WTC11 (cell line): ENCODE data around the gene NEFH. TPM values are rescaled to one million over a fixed set of nuclear protein-coding genes. Genes with fewer than 3 reads are reported as not detected.

Source experiments
- ATAC-seq: fragments of 200-7000 bp; cut with Tn5 transposase; 2 replicates; pipeline ENCODE4 v1.10.0; 2021; ENCODE audit warnings: mild to moderate bottlenecking, moderate library complexity
- CTCF ChIA-PET: fragments of 300-600 bp; sonication (Branson Sonifier 250); formaldehyde crosslinking; loops from one replicate; lab custom pipeline; 2021; ENCODE audit warnings: antibody characterized with exemption; lab: Charles Lee
- POLR2A ChIA-PET: fragments of 350-600 bp; sonication (Branson Sonifier 250); formaldehyde crosslinking; loops from one replicate; lab custom pipeline; 2021; ENCODE audit warnings: antibody characterized with exemption; lab: Charles Lee
- DNase-seq: peaks from one replicate; pipeline ENCODE4 v3.0.0; 2021; ENCODE audit warnings: low spot score
- H3K27ac Mint-ChIP-seq: 2 replicates; pipeline ENCODE4 v1.8.0; 2021; ENCODE audit warnings: mixed read lengths
- H3K27me3 Mint-ChIP-seq: 2 replicates; pipeline ENCODE4 v1.8.0; 2021; ENCODE audit warnings: low read depth, mild to moderate bottlenecking, moderate library complexity, mixed read lengths
- H3K36me3 Mint-ChIP-seq: 2 replicates; pipeline ENCODE4 v1.8.0; 2021; ENCODE audit warnings: mixed read lengths
- H3K4me1 Mint-ChIP-seq: 2 replicates; pipeline ENCODE4 v1.8.0; 2022; ENCODE audit warnings: mixed read lengths
- H3K4me3 Mint-ChIP-seq: 2 replicates; pipeline ENCODE4 v1.8.0; 2021; ENCODE audit warnings: mild to moderate bottlenecking, moderate library complexity, mixed read lengths
- H3K9me3 Mint-ChIP-seq: 2 replicates; pipeline ENCODE4 v1.8.0; 2021; ENCODE audit warnings: mixed read lengths
- ARID4B ChIP-seq: sonication (generic); formaldehyde crosslinking; IDR thresholded peaks from 2 replicates; pipeline ENCODE4 v1.8.0; 2023; ENCODE audit warnings: missing genetic modification reagents, mild to moderate bottlenecking, borderline replicate concordance
- CDX4 ChIP-seq: fragments of 250-450 bp; sonication (Bioruptor Pico); IDR thresholded peaks from 2 replicates; pipeline ENCODE4 v1.9.0; 2021; ENCODE audit warnings: moderate library complexity, mild to moderate bottlenecking, inconsistent platforms, borderline replicate concordance
- CREB1 ChIP-seq: sonication (generic); formaldehyde crosslinking; IDR thresholded peaks from 2 replicates; pipeline ENCODE4 v1.8.0; 2023; ENCODE audit warnings: mild to moderate bottlenecking, missing genetic modification reagents
- GABPB1 ChIP-seq: sonication (generic); formaldehyde crosslinking; IDR thresholded peaks from 2 replicates; pipeline ENCODE4 v1.8.1; 2023; ENCODE audit warnings: mild to moderate bottlenecking, missing genetic modification reagents
- GRHL2 ChIP-seq: fragments of 250-450 bp; sonication (Bioruptor Pico); IDR thresholded peaks from 2 replicates; pipeline ENCODE4 v1.8.0; 2022; ENCODE audit warnings: mild to moderate bottlenecking, moderate library complexity; ENCODE audit not compliant: insufficient replicate concordance, severe bottlenecking
- JAZF1 ChIP-seq: fragments of 250-450 bp; sonication (Bioruptor Pico); IDR thresholded peaks from 2 replicates; pipeline ENCODE4 v1.9.0; 2021; ENCODE audit warnings: moderate library complexity, mild to moderate bottlenecking, inconsistent platforms
- JUN ChIP-seq: sonication (generic); formaldehyde crosslinking; IDR thresholded peaks from 2 replicates; pipeline ENCODE4 v1.8.0; 2023; ENCODE audit warnings: mild to moderate bottlenecking, missing genetic modification reagents
- MXD4 ChIP-seq: fragments of 250-450 bp; sonication (Bioruptor Pico); IDR thresholded peaks from 2 replicates; pipeline ENCODE4 v1.8.0; 2021; ENCODE audit warnings: mild to moderate bottlenecking, moderate library complexity, borderline replicate concordance
- NR2C2 ChIP-seq: sonication (generic); formaldehyde crosslinking; IDR thresholded peaks from 2 replicates; pipeline ENCODE4 v1.8.0; 2022; ENCODE audit warnings: mild to moderate bottlenecking, missing genetic modification reagents
- OVOL2 ChIP-seq: fragments of 250-450 bp; sonication (Bioruptor Pico); IDR thresholded peaks from 2 replicates; pipeline ENCODE4 v1.9.0; 2021; ENCODE audit warnings: mild to moderate bottlenecking, borderline replicate concordance
- PRDM15 ChIP-seq: sonication (generic); formaldehyde crosslinking; IDR thresholded peaks from 2 replicates; pipeline ENCODE4 v1.8.0; 2022; ENCODE audit warnings: missing genetic modification reagents
- SMAD3 ChIP-seq: sonication (generic); formaldehyde crosslinking; IDR thresholded peaks from 2 replicates; pipeline ENCODE4 v1.8.0; 2022; ENCODE audit warnings: missing genetic modification reagents, mild to moderate bottlenecking, borderline replicate concordance
- STAT6 ChIP-seq: sonication (generic); formaldehyde crosslinking; conservative IDR thresholded peaks from 2 replicates; pipeline ENCODE4 v1.8.1; 2023; ENCODE audit warnings: mild to moderate bottlenecking, low read depth, missing genetic modification reagents, moderate library complexity
- ZNF121 ChIP-seq: sonication (generic); formaldehyde crosslinking; IDR thresholded peaks from 2 replicates; pipeline ENCODE4 v1.8.0; 2023; ENCODE audit warnings: missing genetic modification reagents
- ZNF232 ChIP-seq: sonication (generic); formaldehyde crosslinking; IDR thresholded peaks from 2 replicates; pipeline ENCODE4 v1.8.0; 2022; ENCODE audit warnings: mild to moderate bottlenecking, missing genetic modification reagents
- ZNF532 ChIP-seq: fragments of 250-450 bp; sonication (Bioruptor Pico); IDR thresholded peaks from 2 replicates; pipeline ENCODE4 v1.9.0; 2021; ENCODE audit warnings: mild to moderate bottlenecking, borderline replicate concordance
- ZNF671 ChIP-seq: fragments of 250-450 bp; sonication (Bioruptor Pico); IDR thresholded peaks from 2 replicates; pipeline ENCODE4 v1.8.0; 2021; ENCODE audit warnings: mild to moderate bottlenecking
- total RNA-seq: library from RNA; stranded (reverse); gene quantifications from 3 replicates; pipeline ENCODE4 v1.2.3, GENCODE V29; 2021

Gene NEFH
- total RNA-seq, 1 experiment from 2014 or later, result 2.6 TPM

- DNase-seq (no peak), ATAC-seq (no peak)
- Mint-ChIP-seq H3K27me3 (no peaks in the 10 kb centered on the region), H3K9me3 (no peaks in the 10 kb centered on the region), H3K4me3 (no peak overlapping the region), H3K36me3 (no peaks in the 10 kb centered on the region), H3K27ac (peak overlapping the region; percentile 48; the same call in 1 of the 2 replicates), H3K4me1 (peaks cover 8% of the 10 kb centered on the region; the same call in 1 of the 2 replicates)
- ChIA-PET CTCF (interaction anchor here (1.0 kb wide), 1 partner anchor 27 kb away, joined by 5 read pairs; no protein-coding TSS in a partner anchor), POLR2A (no interaction called here)
- TF ChIP-seq MXD4 (CRISPR knock-in tag) (no peak), ZNF671 (CRISPR knock-in tag) (no peak), STAT6 (no peak), NR2C2 (CRISPR knock-in tag) (no peak), CREB1 (CRISPR knock-in tag) (no peak), GRHL2 (CRISPR knock-in tag) (no peak), JUN (CRISPR knock-in tag) (no peak), GABPB1 (CRISPR knock-in tag) (no peak), PRDM15 (CRISPR knock-in tag) (no peak), ARID4B (no peak), ZNF532 (CRISPR knock-in tag) (no peak), JAZF1 (CRISPR knock-in tag) (no peak), CDX4 (CRISPR knock-in tag) (no peak), SMAD3 (no peak), OVOL2 (no peak), ZNF121 (CRISPR knock-in tag) (no peak), ZNF232 (CRISPR knock-in tag) (no peak)
These were observed 35.9 kb upstream of the NEFH start for GRCh38 chr22:29443861-29444792.
